ENCODE results near the gene LGALS7. TPM values are rescaled to one million over a fixed set of nuclear protein-coding genes. Genes with fewer than 3 reads are reported as not detected.
"Not testable (repeated sequence)": the region's sequence is repeated elsewhere in the genome, so short reads cannot be mapped to it uniquely, and the experiment has no call there.

The LGALS7 gene
- polyA plus RNA-seq, 3 donors = not detected

- Mint-ChIP-seq H3K4me3 (no peak within 1 kb of the TSS), H3K27me3 (ENCODE audit: low read depth in 3 of 3) (peaks cover 0 to 3% (median 0%) of the 10 kb centered on the region in 3 donors), H3K9me3 (no peaks in the 10 kb centered on the region), H3K27ac (no peak within 1 kb of the TSS), H3K4me1 (peaks cover 7% of the 10 kb centered on the region), H3K36me3 (no peaks in the 10 kb centered on the region)
- intact Hi-C loops (cut with micrococcal nuclease) = loop anchor here in 1 of 2 donors (2.0 kb wide), 1 partner anchor 20 kb away; no protein-coding TSS in a partner anchor
- no peak within 1 kb of the TSS for H3K4me2 ChIP-seq (replicated peaks; ENCODE audit: extremely low read depth, low read length, poor library complexity, severe bottlenecking)
- no peak within 1 kb of the TSS for H3K9ac ChIP-seq (ENCODE audit: insufficient read depth, low read length, poor library complexity, severe bottlenecking)
- H2AFZ ChIP-seq (ENCODE audit: insufficient read depth, low read depth, low read length, poor library complexity, severe bottlenecking) = no peak within 1 kb of the TSS
- no peaks in the 10 kb centered on the region for H4K20me1 ChIP-seq (ENCODE audit: insufficient read depth, low read length)
- H3K27me3 ChIP-seq (ENCODE audit: control insufficient read depth in 2 of 2, insufficient read depth in 2 of 2, low read length in 2 of 2) = no peaks in the 10 kb centered on the region
- TF ChIP-seq CTCF (IDR thresholded peaks at IDR 0.05) = no peak
- H3K9me3 ChIP-seq (replicated peaks in 1 of 2; ENCODE audit: control insufficient read depth in 1 of 2, insufficient read depth in 1 of 2, low read length in 2 of 2) = no peaks in the 10 kb centered on the region
- H3K79me2 ChIP-seq (ENCODE audit: insufficient read depth, low read length) = no peaks in the 10 kb centered on the region
- H3K4me3 ChIP-seq (replicated peaks in 1 of 3; ENCODE audit: low read depth in 2 of 3, low read length in 3 of 3) = no peak within 1 kb of the TSS
- peaks cover 9% of the 10 kb centered on the region in 2 donors for H3K4me1 ChIP-seq (ENCODE audit: control insufficient read depth in 1 of 2, insufficient read depth in 2 of 2, low read length in 2 of 2)
- WGBS (ENCODE audit: insufficient coverage) = 95% methylated on average over 8 of the region's 17 CpGs
- H3K27ac ChIP-seq (ENCODE audit: low read depth in 1 of 2, low read length in 2 of 2) = no peak within 1 kb of the TSS
- no peaks in the 10 kb centered on the region for H3K36me3 ChIP-seq (replicated peaks in 1 of 2; ENCODE audit: control insufficient read depth in 1 of 2, insufficient read depth in 2 of 2, low read length in 2 of 2)
- no peak for DNase-seq
Observed at GRCh38 chr19:38788478-38789243, 15.3 kb upstream of the LGALS7 start, which contains the start of gene LGALS7B. Gene LGALS7B, plus strand, starts transcription at chr19:38789200. Its CDS starts 27 bp downstream, at chr19:38789227.

- Histone ChIP-seq H3K4me3 (replicated peaks in 1 of 3; ENCODE audit: low read depth in 2 of 3, low read length in 3 of 3) (no peak overlapping the region), H4K20me1 (ENCODE audit: insufficient read depth, low read length) (no peaks in the 10 kb centered on the region), H3K9ac (ENCODE audit: insufficient read depth, low read length, poor library complexity, severe bottlenecking) (no peak overlapping the region), H3K9me3 (replicated peaks in 1 of 2; ENCODE audit: control insufficient read depth in 1 of 2, insufficient read depth in 1 of 2, low read length in 2 of 2) (no peaks in the 10 kb centered on the region), H3K4me2 (replicated peaks; ENCODE audit: extremely low read depth, low read length, poor library complexity, severe bottlenecking) (no peak overlapping the region), H3K27me3 (ENCODE audit: control insufficient read depth in 2 of 2, insufficient read depth in 2 of 2, low read length in 2 of 2) (no peaks in the 10 kb centered on the region), H3K79me2 (ENCODE audit: insufficient read depth, low read length) (no peaks in the 10 kb centered on the region), H3K36me3 (replicated peaks in 1 of 2; ENCODE audit: control insufficient read depth in 1 of 2, insufficient read depth in 2 of 2, low read length in 2 of 2) (no peaks in the 10 kb centered on the region), H3K27ac (ENCODE audit: low read depth in 1 of 2, low read length in 2 of 2) (no peak overlapping the region), H2AFZ (ENCODE audit: insufficient read depth, low read depth, low read length, poor library complexity, severe bottlenecking) (no peak overlapping the region), H3K4me1 (ENCODE audit: control insufficient read depth in 1 of 2, insufficient read depth in 2 of 2, low read length in 2 of 2) (no peaks in the 10 kb centered on the region)
- Mint-ChIP-seq H3K4me1 (no peaks in the 10 kb centered on the region), H3K27ac (no peak overlapping the region), H3K27me3 (ENCODE audit: low read depth in 3 of 3) (peaks cover 0 to 4% (median 3%) of the 10 kb centered on the region in 3 donors), H3K36me3 (no peaks in the 10 kb centered on the region), H3K9me3 (no peaks in the 10 kb centered on the region), H3K4me3 (no peak overlapping the region)
- intact Hi-C loops (cut with micrococcal nuclease) = no loop called here
- WGBS (ENCODE audit: insufficient coverage) = 91% methylated on average over 10 of the region's 11 CpGs
- TF ChIP-seq CTCF (IDR thresholded peaks at IDR 0.05) = no peak
- no peak for DNase-seq
Observed at GRCh38 chr19:38786572-38787265, 13.4 kb upstream of the LGALS7 start.

- H3K79me2 ChIP-seq (ENCODE audit: insufficient read depth, low read length); H3K4me2 ChIP-seq (replicated peaks; ENCODE audit: extremely low read depth, low read length, poor library complexity, severe bottlenecking); H3K27ac ChIP-seq (ENCODE audit: low read depth in 1 of 2, low read length in 2 of 2); H4K20me1 ChIP-seq (ENCODE audit: insufficient read depth, low read length); H3K4me3 ChIP-seq (replicated peaks in 1 of 3; ENCODE audit: low read depth in 2 of 3, low read length in 3 of 3); H2AFZ ChIP-seq (ENCODE audit: insufficient read depth, low read depth, low read length, poor library complexity, severe bottlenecking); H3K27me3 ChIP-seq (ENCODE audit: control insufficient read depth in 2 of 2, insufficient read depth in 2 of 2, low read length in 2 of 2); H3K27me3 Mint-ChIP-seq (ENCODE audit: low read depth in 3 of 3); H3K4me1 ChIP-seq (ENCODE audit: control insufficient read depth in 1 of 2, insufficient read depth in 2 of 2, low read length in 2 of 2); H3K4me1 Mint-ChIP-seq; H3K36me3 Mint-ChIP-seq; H3K4me3 Mint-ChIP-seq; H3K36me3 ChIP-seq (replicated peaks in 1 of 2; ENCODE audit: control insufficient read depth in 1 of 2, insufficient read depth in 2 of 2, low read length in 2 of 2); H3K9me3 Mint-ChIP-seq; H3K9ac ChIP-seq (ENCODE audit: insufficient read depth, low read length, poor library complexity, severe bottlenecking); H3K27ac Mint-ChIP-seq; DNase-seq; H3K9me3 ChIP-seq (replicated peaks in 1 of 2; ENCODE audit: control insufficient read depth in 1 of 2, insufficient read depth in 1 of 2, low read length in 2 of 2); intact Hi-C loops (cut with micrococcal nuclease): not testable (repeated sequence)
- 100% methylated on average over 1 of the region's 3 CpGs for WGBS (ENCODE audit: insufficient coverage)
Observed at GRCh38 chr19:38786061-38786460, 12.7 kb upstream of the LGALS7 start.
